RWPE2 (cell line): ENCODE results near the gene SVEP1.
"Not testable (repeated sequence)": the region's sequence is repeated elsewhere in the genome, so short reads cannot be mapped to it uniquely, and the experiment has no call there.

ENCODE experiments used
- ATAC-seq: fragments of 200-7000 bp; cut with Tn5 transposase; 3 replicates; pipeline ENCODE4 v1.9.1; 2021; ENCODE audit warnings: low read depth
- DNase-seq: peaks from one replicate; pipeline ENCODE4 v3.0.0-alpha.2; 2020; ENCODE audit warnings: low spot score
- H3K27ac ChIP-seq: fragments of 450-650 bp; 2 replicates; pipeline ENCODE4 v1.5.1; 2017; ENCODE audit warnings: mild to moderate bottlenecking; ENCODE audit not compliant: poor library complexity, severe bottlenecking
- H3K27me3 ChIP-seq: fragments of 250-450 bp; sonication (Bioruptor Pico); 2 replicates; pipeline ENCODE4 v1.5.1; 2021; ENCODE audit warnings: mild to moderate bottlenecking, moderate library complexity; ENCODE audit not compliant: insufficient read depth, poor library complexity, severe bottlenecking
- H3K36me3 ChIP-seq: fragments of 250-450 bp; sonication (Bioruptor Pico); 2 replicates; pipeline ENCODE4 v1.5.1; 2020; ENCODE audit warnings: low read depth, mild to moderate bottlenecking, moderate library complexity
- H3K4me1 ChIP-seq: fragments of 250-450 bp; sonication (Bioruptor Pico); 2 replicates; pipeline ENCODE4 v1.5.1; 2021; ENCODE audit warnings: mild to moderate bottlenecking, moderate library complexity; ENCODE audit not compliant: insufficient read depth, poor library complexity, severe bottlenecking
- H3K4me3 ChIP-seq: fragments of 250-450 bp; sonication (Bioruptor Pico); 2 replicates; pipeline ENCODE4 v1.5.1; 2021; ENCODE audit warnings: mild to moderate bottlenecking, moderate library complexity; ENCODE audit not compliant: severe bottlenecking
- H3K9me3 ChIP-seq: fragments of 250-450 bp; sonication (Bioruptor Pico); 2 replicates; pipeline ENCODE4 v1.5.1; 2021; ENCODE audit warnings: mild to moderate bottlenecking, moderate library complexity; ENCODE audit not compliant: severe bottlenecking
- TF ChIP-seq, protein P1 (sequence below): fragments of 450-650 bp; IDR thresholded peaks from one replicate; pipeline ENCODE4 v1.5.1; 2017; ENCODE audit warnings: mild to moderate bottlenecking, moderate library complexity; ENCODE audit not compliant: poor library complexity, severe bottlenecking

Gene SVEP1

DNA sequence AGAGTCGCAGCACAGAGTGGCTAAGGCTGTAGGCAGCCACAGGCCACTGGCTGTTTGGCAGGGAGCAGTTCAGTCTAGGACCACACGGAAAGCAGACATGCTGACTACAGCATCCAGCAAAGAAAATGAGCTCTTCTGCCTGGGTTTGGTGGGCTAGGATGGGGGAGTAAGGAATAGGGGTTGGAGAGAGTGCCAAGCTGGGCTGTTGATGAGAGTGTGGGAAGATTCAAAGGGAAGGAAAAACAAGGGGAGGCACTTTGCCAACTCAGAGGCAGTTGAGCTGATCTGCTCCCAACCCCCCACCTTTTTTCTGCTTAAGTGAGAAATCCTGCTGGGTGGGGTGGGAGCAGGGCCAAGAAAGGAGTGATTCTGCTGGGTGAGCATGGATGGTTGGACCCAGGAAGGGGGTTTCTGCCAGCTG, 35.9 kb downstream of the SVEP1 start:
- H3K27me3 ChIP-seq: no peaks in the 10 kb centered on the region
- no peak for DNase-seq
- ATAC-seq: no peak

DNA sequence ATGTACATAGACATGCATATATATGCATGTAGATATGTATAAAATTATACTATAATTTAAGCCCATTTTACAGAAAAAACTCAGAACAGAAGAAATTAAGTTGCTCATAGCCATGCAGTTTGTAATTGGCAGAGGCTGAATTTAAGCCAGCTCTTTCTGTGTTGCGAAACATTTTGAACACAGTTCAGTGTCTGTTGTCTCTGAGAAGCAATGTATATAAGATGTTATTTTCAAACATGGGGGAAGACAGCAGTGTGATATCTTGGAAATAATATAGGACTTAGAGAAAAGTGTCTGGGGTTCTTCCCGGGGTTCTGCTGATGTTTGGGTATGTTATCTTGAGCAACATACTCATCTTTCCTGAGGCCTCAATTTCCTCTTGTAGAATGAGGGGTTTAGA, 37.6 kb downstream of the SVEP1 start:
- Histone ChIP-seq H3K27me3 (no peaks in the 10 kb centered on the region), H3K4me3 (no peak overlapping the region), H3K36me3 (no peaks in the 10 kb centered on the region), H3K27ac (no peak overlapping the region), H3K9me3 (no peaks in the 10 kb centered on the region), H3K4me1 (peaks cover 25% of the 10 kb centered on the region)
- ATAC-seq: no peak
- no peak for DNase-seq
- TF ChIP-seq, protein P1, sequence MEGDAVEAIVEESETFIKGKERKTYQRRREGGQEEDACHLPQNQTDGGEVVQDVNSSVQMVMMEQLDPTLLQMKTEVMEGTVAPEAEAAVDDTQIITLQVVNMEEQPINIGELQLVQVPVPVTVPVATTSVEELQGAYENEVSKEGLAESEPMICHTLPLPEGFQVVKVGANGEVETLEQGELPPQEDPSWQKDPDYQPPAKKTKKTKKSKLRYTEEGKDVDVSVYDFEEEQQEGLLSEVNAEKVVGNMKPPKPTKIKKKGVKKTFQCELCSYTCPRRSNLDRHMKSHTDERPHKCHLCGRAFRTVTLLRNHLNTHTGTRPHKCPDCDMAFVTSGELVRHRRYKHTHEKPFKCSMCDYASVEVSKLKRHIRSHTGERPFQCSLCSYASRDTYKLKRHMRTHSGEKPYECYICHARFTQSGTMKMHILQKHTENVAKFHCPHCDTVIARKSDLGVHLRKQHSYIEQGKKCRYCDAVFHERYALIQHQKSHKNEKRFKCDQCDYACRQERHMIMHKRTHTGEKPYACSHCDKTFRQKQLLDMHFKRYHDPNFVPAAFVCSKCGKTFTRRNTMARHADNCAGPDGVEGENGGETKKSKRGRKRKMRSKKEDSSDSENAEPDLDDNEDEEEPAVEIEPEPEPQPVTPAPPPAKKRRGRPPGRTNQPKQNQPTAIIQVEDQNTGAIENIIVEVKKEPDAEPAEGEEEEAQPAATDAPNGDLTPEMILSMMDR: no peak

More for the DNA sequence above, 35.9 kb downstream of the SVEP1 start:
- no peak overlapping the region for H3K4me3 ChIP-seq
- H3K36me3 ChIP-seq: no peaks in the 10 kb centered on the region
- H3K9me3 ChIP-seq: no peaks in the 10 kb centered on the region
- H3K4me1 ChIP-seq: peaks cover 8% of the 10 kb centered on the region
- TF ChIP-seq, protein P1: no peak
- H3K27ac ChIP-seq: no peak overlapping the region

DNA sequence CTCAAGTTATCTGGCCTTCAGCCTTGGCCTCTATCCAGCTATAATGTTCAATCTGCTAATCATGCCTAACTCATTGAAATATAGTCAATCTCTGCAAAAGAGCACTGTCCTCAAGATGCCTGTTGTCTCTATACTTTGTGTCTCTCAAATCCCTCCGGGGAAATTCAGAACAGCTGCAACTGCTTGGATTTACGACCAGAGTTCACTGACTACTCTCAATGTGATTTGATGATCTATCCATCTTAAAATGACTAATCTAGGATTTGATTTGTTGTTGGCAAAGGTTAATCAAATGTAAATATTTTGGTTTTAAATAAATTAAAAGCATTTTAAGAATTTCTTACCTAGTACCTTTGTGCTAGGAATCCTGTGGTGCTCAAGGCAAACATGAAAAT, 40.9 kb downstream of the SVEP1 start:
- Histone ChIP-seq H3K4me1 (peaks cover 33% of the 10 kb centered on the region), H3K9me3 (no peaks in the 10 kb centered on the region), H3K4me3 (no peak overlapping the region), H3K27ac (peak overlapping the region; percentile 90), H3K27me3 (no peaks in the 10 kb centered on the region), H3K36me3 (no peaks in the 10 kb centered on the region)
- no peak for DNase-seq
- TF ChIP-seq, protein P1: no peak
- peak; percentile 65 for ATAC-seq

DNA sequence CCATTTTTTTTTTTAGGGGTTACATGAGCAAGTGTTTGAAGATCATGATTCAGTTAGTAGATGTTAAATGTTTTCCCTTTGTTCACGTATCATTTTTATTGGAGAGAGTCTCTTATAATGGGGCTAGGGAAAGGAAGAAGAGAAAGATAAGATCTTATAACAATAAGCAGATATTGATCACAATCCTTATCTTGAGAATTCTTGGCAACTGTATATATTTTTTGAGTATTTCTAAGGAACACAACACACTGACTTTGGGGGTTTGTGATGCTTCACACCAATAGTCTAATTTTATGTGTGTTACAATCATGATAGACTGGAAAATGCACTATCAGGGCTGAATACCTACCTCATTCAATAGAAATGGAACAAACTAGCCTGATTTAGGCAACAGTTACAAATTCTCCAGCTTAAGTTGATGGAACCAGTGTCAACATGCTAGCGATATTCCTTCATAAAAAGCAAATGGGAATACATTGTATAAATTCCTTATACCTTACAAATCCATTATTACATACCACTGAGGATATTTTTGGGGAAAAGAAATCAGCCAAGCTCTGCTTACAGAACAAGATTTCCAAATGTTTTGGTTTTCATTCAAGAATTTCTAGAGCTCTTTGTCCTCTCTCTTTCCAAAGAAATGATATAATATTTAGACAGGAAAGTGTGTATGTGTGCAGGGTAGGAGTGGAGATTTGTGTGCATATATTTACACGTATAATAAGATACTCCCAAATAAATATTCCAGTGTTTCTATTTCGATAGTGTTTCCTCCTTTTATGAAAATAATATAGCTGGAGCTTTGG, 41.5 kb downstream of the SVEP1 start:
- DNase-seq: no peak
- Histone ChIP-seq H3K4me1 (peaks cover 33% of the 10 kb centered on the region), H3K27ac (peak overlapping the region; percentile 90), H3K9me3 (no peaks in the 10 kb centered on the region), H3K27me3 (no peaks in the 10 kb centered on the region), H3K4me3 (no peak overlapping the region), H3K36me3 (no peaks in the 10 kb centered on the region)
- TF ChIP-seq, protein P1: no peak
- ATAC-seq: peak; percentile 77

GRCh38 chr9:110536822-110537221, 42.7 kb downstream of the SVEP1 start:
- peak; percentile 67 for ATAC-seq
- Histone ChIP-seq H3K36me3 (no peaks in the 10 kb centered on the region), H3K4me3 (no peak overlapping the region), H3K27me3 (no peaks in the 10 kb centered on the region), H3K27ac (peak overlapping the region; percentile 90), H3K9me3 (no peaks in the 10 kb centered on the region), H3K4me1 (peaks cover 33% of the 10 kb centered on the region)
- no peak for DNase-seq
- TF ChIP-seq, protein P1: no peak

- not testable (repeated sequence) for H3K9me3 ChIP-seq, H3K4me3 ChIP-seq, H3K27me3 ChIP-seq, H3K36me3 ChIP-seq, DNase-seq, H3K27ac ChIP-seq, ATAC-seq
- peaks cover 31% of the 10 kb centered on the region for H3K4me1 ChIP-seq
Observed at GRCh38 chr9:110534162-110534561, 45.4 kb downstream of the SVEP1 start.
